SK-N-SH treated with all-trans-retinoic acid at 6 μM for 48 hours (cell line): ENCODE results near the gene HOXA2.

Experiments used
- BACH2 ChIP-seq: fragments of 250-450 bp; sonication (Bioruptor Pico); IDR thresholded peaks from 2 replicates; pipeline ENCODE4 v1.9.0; 2021; ENCODE audit warnings: mild to moderate bottlenecking, borderline replicate concordance
- ISL1 ChIP-seq: fragments of 250-450 bp; sonication (Bioruptor Pico); IDR thresholded peaks from 2 replicates; pipeline ENCODE4 v2.1.2; 2022; ENCODE audit warnings: mild to moderate bottlenecking, moderate library complexity
- PATZ1 ChIP-seq: fragments of 250-450 bp; sonication (Bioruptor Pico); IDR thresholded peaks from 2 replicates; pipeline ENCODE4 v1.8.0; 2020; ENCODE audit warnings: mild to moderate bottlenecking, moderate library complexity, borderline replicate concordance
- POU6F1 ChIP-seq: fragments of 250-450 bp; sonication (Bioruptor Pico); IDR thresholded peaks from 2 replicates; pipeline ENCODE4 v1.8.0; 2021; ENCODE audit warnings: low read depth, mild to moderate bottlenecking, moderate library complexity, borderline replicate concordance
- PPARA ChIP-seq: fragments of 250-450 bp; sonication (Bioruptor Pico); IDR thresholded peaks from 2 replicates; pipeline ENCODE4 v1.5.0; 2020; ENCODE audit warnings: mild to moderate bottlenecking, borderline replicate concordance
- RARB ChIP-seq: fragments of 250-450 bp; sonication (Bioruptor Pico); IDR thresholded peaks from 2 replicates; pipeline ENCODE4 v1.8.0; 2021; ENCODE audit warnings: mild to moderate bottlenecking, moderate library complexity
- SNAI2 ChIP-seq: fragments of 250-450 bp; sonication (Bioruptor Pico); IDR thresholded peaks from 2 replicates; pipeline ENCODE4 v1.5.0; 2020; ENCODE audit warnings: mild to moderate bottlenecking, moderate library complexity
- TCF4 ChIP-seq: fragments of 250-450 bp; sonication (Bioruptor Pico); IDR thresholded peaks from 2 replicates; pipeline ENCODE4 v1.8.0; 2021; ENCODE audit warnings: mild to moderate bottlenecking, moderate library complexity, borderline replicate concordance
- ZC3H10 ChIP-seq: fragments of 250-450 bp; sonication (Bioruptor Pico); IDR thresholded peaks from 2 replicates; pipeline ENCODE4 v1.5.1; 2021; ENCODE audit warnings: mild to moderate bottlenecking, moderate library complexity
- ZFP3 ChIP-seq: fragments of 250-450 bp; sonication (Bioruptor Pico); IDR thresholded peaks from 2 replicates; pipeline ENCODE4 v1.5.0; 2020; ENCODE audit warnings: mild to moderate bottlenecking, moderate library complexity
- ZFP30 ChIP-seq: fragments of 450-650 bp; formaldehyde crosslinking; IDR thresholded peaks from 2 replicates; pipeline ENCODE4 v1.5.0; 2022; ENCODE audit warnings: mild to moderate bottlenecking, moderate library complexity
- ZNF565 ChIP-seq: fragments of 450-650 bp; formaldehyde crosslinking; conservative IDR thresholded peaks from 2 replicates; pipeline ENCODE4 v1.5.0; 2020; ENCODE audit warnings: low read depth, mild to moderate bottlenecking, moderate library complexity

- no peak for TF ChIP-seq ZNF565 (CRISPR knock-in tag)
- no peak for TF ChIP-seq POU6F1 (CRISPR knock-in tag)
- TF ChIP-seq ZFP30 (CRISPR knock-in tag) = no peak
- TF ChIP-seq PATZ1 (CRISPR knock-in tag) = no peak
- TF ChIP-seq SNAI2 (CRISPR knock-in tag) = no peak
- no peak for TF ChIP-seq ZC3H10 (CRISPR knock-in tag)
- no peak for TF ChIP-seq ZFP3 (CRISPR knock-in tag)
- TF ChIP-seq BACH2 (CRISPR knock-in tag) = no peak
- TF ChIP-seq PPARA = no peak
- TF ChIP-seq TCF4 (CRISPR knock-in tag) = no peak
- TF ChIP-seq RARB (CRISPR knock-in tag) = no peak
- no peak for TF ChIP-seq ISL1 (CRISPR knock-in tag)
Observed at GRCh38 chr7:27100694-27101170, 1.8 kb downstream of the HOXA2 start.
